Measurements from ENCODE around the gene SLC20A1. TPM values are rescaled to one million over a fixed set of nuclear protein-coding genes. Genes with fewer than 3 reads are reported as not detected.

The SLC20A1 gene
- 50.3 and 63.9 TPM in 2 replicates for total RNA-seq (ENCODE audit: low replicate concordance)
- long read RNA-seq, transcript SLC20A1-201 (11 exons, 3,381 nt), result major isoform, 64 of 89 reads
- long read RNA-seq, partial matches to known transcripts, result 17 of 89 reads
- long read RNA-seq, other reads (novel, unspliced or antisense), result 8 of 89 reads

GRCh38 chr2:112645310-112646101 is at the start of gene SLC20A1:
TSS of gene SLC20A1 (plus strand) at chr2:112645939. CDS start at chr2:112646829, 890 bp downstream.
- H3K4me3 Mint-ChIP-seq, result peak within 1 kb of the TSS; percentile 94
- H3K27me3 Mint-ChIP-seq, result peaks cover 16% of the 10 kb centered on the region
- peak; percentile 98 for DNase-seq (ENCODE audit: extremely low spot score, unreplicated experiment)
- peaks cover 26% of the 10 kb centered on the region for H3K4me1 Mint-ChIP-seq (ENCODE audit: unreplicated experiment)
- TF ChIP-seq CTCF (conservative IDR thresholded peaks at IDR 0.05), result peak; percentile 84
- H3K27ac Mint-ChIP-seq, result peak within 1 kb of the TSS; percentile 95
- H3K36me3 Mint-ChIP-seq, result peaks cover 30% of the 10 kb centered on the region
- H3K9me3 Mint-ChIP-seq, result no peaks in the 10 kb centered on the region

- Mint-ChIP-seq H3K36me3 (peaks cover 12% of the 10 kb centered on the region), H3K27me3 (no peaks in the 10 kb centered on the region), H3K4me3 (no peak overlapping the region), H3K4me1 (ENCODE audit: unreplicated experiment) (peaks cover 6% of the 10 kb centered on the region), H3K9me3 (no peaks in the 10 kb centered on the region), H3K27ac (no peak overlapping the region)
- TF ChIP-seq CTCF (conservative IDR thresholded peaks at IDR 0.05), result no peak
- DNase-seq (ENCODE audit: extremely low spot score, unreplicated experiment), result no peak
Observed at GRCh38 chr2:112597537-112598322, 48.0 kb upstream of the SLC20A1 start.

GRCh38 chr2:112600634-112601033 is 45.1 kb upstream of the SLC20A1 start:
- TF ChIP-seq CTCF (conservative IDR thresholded peaks at IDR 0.05), result no peak
- H3K9me3 Mint-ChIP-seq, result no peaks in the 10 kb centered on the region
- peaks cover 6% of the 10 kb centered on the region for H3K4me1 Mint-ChIP-seq (ENCODE audit: unreplicated experiment)
- DNase-seq (ENCODE audit: extremely low spot score, unreplicated experiment), result no peak
- no peak overlapping the region for H3K4me3 Mint-ChIP-seq
- H3K36me3 Mint-ChIP-seq, result no peaks in the 10 kb centered on the region
- no peak overlapping the region for H3K27ac Mint-ChIP-seq
- H3K27me3 Mint-ChIP-seq, result no peaks in the 10 kb centered on the region

GRCh38 chr2:112601754-112602153 is 44.0 kb upstream of the SLC20A1 start:
- H3K4me1 Mint-ChIP-seq (ENCODE audit: unreplicated experiment), result peaks cover 6% of the 10 kb centered on the region
- TF ChIP-seq CTCF (conservative IDR thresholded peaks at IDR 0.05), result no peak

GRCh38 chr2:112602917-112603316 is 42.8 kb upstream of the SLC20A1 start:
- no peak overlapping the region for H3K27ac Mint-ChIP-seq

More at GRCh38 chr2:112601754-112602153, 44.0 kb upstream of the SLC20A1 start:
- Mint-ChIP-seq H3K9me3 (no peaks in the 10 kb centered on the region), H3K27ac (no peak overlapping the region), H3K27me3 (no peaks in the 10 kb centered on the region), H3K36me3 (no peaks in the 10 kb centered on the region), H3K4me3 (no peak overlapping the region)
- DNase-seq (ENCODE audit: extremely low spot score, unreplicated experiment), result no peak

More at GRCh38 chr2:112602917-112603316, 42.8 kb upstream of the SLC20A1 start:
- DNase-seq (ENCODE audit: extremely low spot score, unreplicated experiment), result no peak
- Mint-ChIP-seq H3K4me1 (ENCODE audit: unreplicated experiment) (peaks cover 6% of the 10 kb centered on the region), H3K27me3 (no peaks in the 10 kb centered on the region), H3K36me3 (no peaks in the 10 kb centered on the region), H3K4me3 (no peak overlapping the region), H3K9me3 (no peaks in the 10 kb centered on the region)
- no peak for TF ChIP-seq CTCF (conservative IDR thresholded peaks at IDR 0.05)
